IMR-90 (cell line): Measurements from ENCODE around the gene VOPP1.

Source experiments
- CHD1 ChIP-seq: IDR thresholded peaks from 2 replicates; pipeline ENCODE4 v1.6.1; 2012; ENCODE audit warnings: low read depth, low read length, improper control_type of control experiment
- CTCF ChIP-seq: conservative IDR thresholded peaks from 2 replicates; pipeline ENCODE4 v1.5.1; 2012; ENCODE audit warnings: mild to moderate bottlenecking, low read depth, low read length, improper control_type of control experiment
- ELK1 ChIP-seq: fragments of 150-350 bp; IDR thresholded peaks from 2 replicates; pipeline ENCODE4 v1.6.1; 2016; ENCODE audit warnings: low read depth, mild to moderate bottlenecking, low read length, moderate library complexity, borderline replicate concordance
- FOS ChIP-seq: fragments of 150-350 bp; IDR thresholded peaks from 2 replicates; pipeline ENCODE4 v1.6.1; 2016; ENCODE audit warnings: low read depth, low read length
- MAFK ChIP-seq: IDR thresholded peaks from 2 replicates; pipeline ENCODE4 v1.6.1; 2012; ENCODE audit warnings: low read depth, low read length, improper control_type of control experiment
- MAZ ChIP-seq: IDR thresholded peaks from 2 replicates; pipeline ENCODE4 v1.6.1; 2012; ENCODE audit warnings: low read depth, mild to moderate bottlenecking, low read length, improper control_type of control experiment, moderate library complexity, borderline replicate concordance
- POLR2A ChIP-seq: IDR thresholded peaks from 2 replicates; pipeline ENCODE4 v1.6.1; 2012; ENCODE audit warnings: mild to moderate bottlenecking, low read depth, low read length
- RAD21 ChIP-seq: IDR thresholded peaks from 2 replicates; pipeline ENCODE4 v1.6.1; 2012; ENCODE audit warnings: low read length, improper control_type of control experiment
- RFX5 ChIP-seq: IDR thresholded peaks from 2 replicates; pipeline ENCODE4 v1.8.0; 2012; ENCODE audit warnings: low read depth, mild to moderate bottlenecking, low read length, moderate library complexity
- SMC3 ChIP-seq: fragments of 150-350 bp; IDR thresholded peaks from 2 replicates; pipeline ENCODE4 v1.6.1; 2016; ENCODE audit warnings: low read depth, mild to moderate bottlenecking, antibody characterized with exemption, low read length, moderate library complexity
- USF2 ChIP-seq: fragments of 150-350 bp; IDR thresholded peaks from 2 replicates; pipeline ENCODE4 v1.6.1; 2017; ENCODE audit warnings: mild to moderate bottlenecking, antibody characterized with exemption, low read length, low read depth

- TF ChIP-seq SMC3: no peak
- no peak for TF ChIP-seq CTCF
- no peak for TF ChIP-seq POLR2A
- no peak for TF ChIP-seq FOS
- no peak for TF ChIP-seq CHD1
- no peak for TF ChIP-seq MAFK
- TF ChIP-seq MAZ: no peak
- TF ChIP-seq RFX5: no peak
- no peak for TF ChIP-seq ELK1
- TF ChIP-seq RAD21: no peak
- no peak for TF ChIP-seq USF2
Observed at GRCh38 chr7:55468495-55468894, 103.8 kb downstream of the VOPP1 start.
